Stimulated activated naive CD4-positive, alpha-beta T cell treated with Interleukin-2 at 50 U/mL for 16 hours (primary cell): Measurements from ENCODE around the gene NUP62.
"Not testable (repeated sequence)": the region's sequence is repeated elsewhere in the genome, so short reads cannot be mapped to it uniquely, and the experiment has no call there.

ENCODE experiments used
- DNase-seq: peaks from one replicate; lab custom pipeline; 2025; lab: John Stamatoyannopoulos, UW

NUP62 gene

GRCh38 chr19:49929121-49929610 is at the start of gene NUP62, which contains the start of gene ATF5:
Gene NUP62 (minus strand): TSS chr19:49929504. CDS start chr19:49909807, 19,697 bp downstream.
Gene ATF5 (plus strand): TSS chr19:49929205. CDS start chr19:49930851, 1,646 bp downstream.
- DNase-seq: peak; percentile 86

- no peak for DNase-seq
These were observed 49.0 kb upstream of the NUP62 start for GRCh38 chr19:49978324-49978723.

- DNase-seq: no peak
These were observed 48.6 kb upstream of the NUP62 start for GRCh38 chr19:49977881-49978280.

- DNase-seq: no peak
These were observed 47.8 kb upstream of the NUP62 start for GRCh38 chr19:49977076-49977475.

- no peak for DNase-seq
These were observed 47.2 kb upstream of the NUP62 start for GRCh38 chr19:49976496-49976895.

GRCh38 chr19:49975051-49975450 is 45.7 kb upstream of the NUP62 start:
- no peak for DNase-seq

GRCh38 chr19:49973987-49974386 is 44.7 kb upstream of the NUP62 start:
- DNase-seq: no peak

GRCh38 chr19:49972841-49973240 is 43.5 kb upstream of the NUP62 start:
- no peak for DNase-seq

- no peak for DNase-seq
These were observed 42.7 kb upstream of the NUP62 start for GRCh38 chr19:49971991-49972411.

GRCh38 chr19:49969355-49969754 is 40.1 kb upstream of the NUP62 start:
- DNase-seq: not testable (repeated sequence)

GRCh38 chr19:49968279-49968922 is 39.1 kb upstream of the NUP62 start:
- DNase-seq: no peak

- DNase-seq: not testable (repeated sequence)
These were observed 31.7 kb upstream of the NUP62 start, which contains the start of gene SIGLEC11 for GRCh38 chr19:49960980-49961379. Gene SIGLEC11 (minus strand): TSS chr19:49961172. CDS start chr19:49961081, 91 bp downstream.

GRCh38 chr19:49959892-49960291 is 30.6 kb upstream of the NUP62 start:
- DNase-seq: not testable (repeated sequence)

- not testable (repeated sequence) for DNase-seq
These were observed 29.3 kb upstream of the NUP62 start for GRCh38 chr19:49958596-49958995.

GRCh38 chr19:49958144-49958543 is 28.8 kb upstream of the NUP62 start:
- not testable (repeated sequence) for DNase-seq

GRCh38 chr19:49957262-49957915 is 28.1 kb upstream of the NUP62 start:
- DNase-seq: no peak

GRCh38 chr19:49956115-49956495 is 26.8 kb upstream of the NUP62 start:
- DNase-seq: no peak

- DNase-seq: no peak
These were observed 25.6 kb upstream of the NUP62 start for GRCh38 chr19:49954933-49955332.

GRCh38 chr19:49954092-49954829 is 25.0 kb upstream of the NUP62 start:
- DNase-seq: no peak

- no peak for DNase-seq
These were observed 24.1 kb upstream of the NUP62 start for GRCh38 chr19:49953416-49953815.

- no peak for DNase-seq
These were observed 23.6 kb upstream of the NUP62 start for GRCh38 chr19:49952906-49953305.

GRCh38 chr19:49952479-49952836 is 23.2 kb upstream of the NUP62 start:
- DNase-seq: no peak
